HUES6 (cell line): ENCODE results near the gene PAGE5.

ENCODE experiments used
- H3K27ac ChIP-seq: 2 replicates; pipeline ENCODE4 v1.7.0; 2013; ENCODE audit warnings: low read depth, mild to moderate bottlenecking, low read length, inconsistent platforms
- H3K27me3 ChIP-seq: 2 replicates; pipeline ENCODE4 v1.6.1; 2013; ENCODE audit warnings: low read length; ENCODE audit not compliant: control insufficient read depth, insufficient read depth
- H3K36me3 ChIP-seq: 2 replicates; pipeline ENCODE4 v1.6.1; 2013; ENCODE audit warnings: low read length; ENCODE audit not compliant: control insufficient read depth, insufficient read depth
- H3K4me1 ChIP-seq: 2 replicates; pipeline ENCODE4 v1.6.1; 2013; ENCODE audit warnings: low read length; ENCODE audit not compliant: control insufficient read depth, insufficient read depth
- H3K4me3 ChIP-seq: 2 replicates; pipeline ENCODE4 v1.5.1; 2013; ENCODE audit warnings: low read depth, low read length
- H3K9ac ChIP-seq: one replicate; pipeline ENCODE4 v1.6.1; 2013; ENCODE audit warnings: mild to moderate bottlenecking, low read length
- H3K9me3 ChIP-seq: 2 replicates; pipeline ENCODE4 v1.6.1; 2013; ENCODE audit warnings: low read depth, low read length; ENCODE audit not compliant: control insufficient read depth, insufficient read depth

The PAGE5 gene

DNA sequence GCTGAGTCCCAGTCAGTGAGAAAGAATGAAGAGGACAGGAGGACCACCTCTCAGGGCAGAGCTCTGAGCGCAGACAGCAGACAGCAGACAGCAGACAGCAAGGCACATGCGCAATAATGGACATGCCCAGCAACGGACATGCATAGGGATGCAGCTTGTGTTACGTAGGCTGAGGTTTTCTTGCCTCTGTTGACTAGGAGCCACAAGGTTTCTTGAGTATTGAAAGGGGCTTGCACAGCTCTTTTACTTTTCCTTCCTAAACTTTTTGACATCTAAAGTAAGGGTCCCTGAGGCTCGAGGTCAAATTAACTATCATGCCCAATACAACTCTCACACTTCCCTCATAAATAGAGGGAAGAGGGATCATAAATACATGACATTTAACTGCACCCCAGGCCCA, 44.7 kb downstream of the PAGE5 start, which contains the start of gene PAGE3:
Gene PAGE3, minus strand, starts transcription at position 101 of the 400 bp plus-strand sequence. CDS start 1,013 bp downstream, outside the sequence.
- Histone ChIP-seq H3K4me1 (no peaks in the 10 kb centered on the region), H3K9me3 (peaks cover 30% of the 10 kb centered on the region), H3K4me3 (no peak within 1 kb of the TSS), H3K36me3 (no peaks in the 10 kb centered on the region), H3K27ac (no peak within 1 kb of the TSS), H3K9ac (no peak within 1 kb of the TSS), H3K27me3 (no peaks in the 10 kb centered on the region; the same call in 1 of the 2 replicates)
